Stimulated activated CD4-positive, alpha-beta T cell treated with anti-CD3 and anti-CD28 coated beads, TNF-alpha, amount 100 ng/mL, for 48 hours (primary cell): ENCODE results near the gene CHRNA4.

Experiments used
- DNase-seq, 3 donors: peaks; one replicate each; pipeline ENCODE4 v3.0.0-alpha.2; 2020; ENCODE audit warnings: low read depth in 3 of 3

The CHRNA4 gene

GRCh38 chr20:63334356-63334755 lies 26.8 kb downstream of the CHRNA4 start:
- DNase-seq, result no peak

DNA sequence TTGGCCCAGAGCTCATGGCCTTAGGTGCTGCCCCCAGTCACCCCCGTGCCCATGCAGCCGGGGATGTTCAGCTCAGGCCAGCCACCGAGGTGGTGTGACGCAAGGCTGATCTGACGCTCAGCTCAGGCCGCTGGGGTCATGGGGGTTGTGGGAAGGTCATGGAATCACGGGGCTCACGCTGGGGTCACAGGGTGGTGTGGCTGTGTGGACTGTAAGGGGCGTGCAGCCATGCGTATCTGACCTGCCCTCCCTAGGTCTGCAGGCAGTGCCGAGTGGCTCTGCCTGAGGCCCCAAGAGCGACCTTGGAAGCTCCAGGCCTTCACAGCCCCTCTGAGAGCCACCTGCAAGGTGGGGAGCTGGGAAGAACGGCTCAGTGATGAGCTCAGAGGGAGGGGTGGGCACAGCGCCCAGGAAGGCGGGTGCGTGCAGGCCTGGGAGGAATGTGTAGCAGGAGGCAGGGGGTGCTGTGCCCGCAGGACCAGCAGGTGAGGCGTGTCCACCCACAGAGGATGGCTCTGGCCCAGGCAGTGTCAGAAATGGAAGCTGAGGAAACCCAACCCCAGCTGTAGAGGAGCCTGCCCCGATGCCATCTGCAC lies 27.8 kb downstream of the CHRNA4 start:
- no peak for DNase-seq

GRCh38 chr20:63332488-63333240 lies 28.5 kb downstream of the CHRNA4 start:
- DNase-seq, result no peak

DNA sequence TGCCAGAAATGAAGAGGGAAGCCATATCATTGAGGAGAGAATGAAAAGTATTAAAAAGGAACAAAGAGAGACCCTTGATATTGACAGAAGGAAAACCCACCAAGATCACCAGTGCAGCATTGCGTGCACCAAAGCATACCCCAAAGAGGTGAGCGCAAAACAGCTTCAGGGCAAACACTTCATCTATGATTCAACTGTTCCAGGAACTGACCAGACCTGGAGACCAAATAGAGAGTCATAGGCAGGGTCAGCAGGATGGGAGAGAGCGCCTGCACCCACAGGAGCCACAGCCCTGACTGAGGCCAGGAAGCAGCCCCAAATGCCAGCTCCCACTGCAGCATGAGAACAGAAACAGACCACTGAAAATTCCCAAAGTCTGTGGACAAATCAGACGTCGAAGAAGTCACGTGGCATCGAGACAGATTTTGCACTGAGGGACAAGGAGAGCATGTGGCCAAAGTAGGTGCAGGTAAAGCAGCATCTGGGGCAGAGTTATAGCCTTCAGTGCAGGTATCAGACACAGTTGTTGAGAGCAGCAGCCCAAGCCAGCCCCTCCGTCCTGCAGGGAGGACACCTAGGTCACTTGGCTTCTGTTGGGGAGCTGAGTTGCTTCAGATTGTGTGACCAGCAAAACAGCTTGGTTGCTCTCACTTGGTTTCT lies 29.3 kb downstream of the CHRNA4 start:
- no peak for DNase-seq

- DNase-seq, result no peak
These were observed 30.2 kb downstream of the CHRNA4 start for GRCh38 chr20:63330940-63331339.

DNA sequence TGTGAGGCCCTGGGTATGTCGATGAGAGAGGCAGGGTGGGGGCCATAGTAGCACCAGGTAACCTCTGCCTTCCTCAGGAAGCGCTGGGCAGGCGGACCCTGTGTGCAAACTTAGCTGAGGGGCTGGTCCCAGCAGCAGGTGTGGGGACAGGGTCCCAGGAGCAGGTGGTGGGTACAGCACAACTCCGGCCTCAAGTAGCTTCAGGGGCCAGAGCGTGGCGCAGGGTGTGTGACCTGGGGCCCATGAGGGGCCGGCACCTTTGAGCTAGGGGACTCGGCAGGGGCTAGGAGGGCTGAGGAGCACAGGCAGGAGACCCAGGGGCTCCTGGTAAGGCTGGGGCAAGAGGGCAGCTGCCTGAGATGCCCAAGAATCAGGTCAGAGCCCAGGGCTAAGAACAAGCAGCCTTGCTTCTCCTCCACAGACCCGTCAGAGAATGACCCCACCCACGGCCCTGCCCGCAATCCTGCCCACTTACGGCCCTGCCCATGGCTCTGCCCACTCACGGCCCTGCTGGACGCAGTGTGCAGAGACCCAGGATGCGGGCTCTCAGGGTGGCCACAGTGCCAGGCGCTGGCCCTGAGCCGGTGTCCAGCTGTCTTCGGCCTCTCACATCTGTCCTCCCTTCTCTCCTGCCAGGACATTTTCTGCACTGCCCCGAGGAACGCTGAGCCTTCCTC lies 30.9 kb downstream of the CHRNA4 start:
- no peak for DNase-seq

- DNase-seq, result no peak
These were observed 31.6 kb downstream of the CHRNA4 start for GRCh38 chr20:63329331-63330083.

GRCh38 chr20:63328718-63329275 lies 32.4 kb downstream of the CHRNA4 start:
- no peak for DNase-seq

DNA sequence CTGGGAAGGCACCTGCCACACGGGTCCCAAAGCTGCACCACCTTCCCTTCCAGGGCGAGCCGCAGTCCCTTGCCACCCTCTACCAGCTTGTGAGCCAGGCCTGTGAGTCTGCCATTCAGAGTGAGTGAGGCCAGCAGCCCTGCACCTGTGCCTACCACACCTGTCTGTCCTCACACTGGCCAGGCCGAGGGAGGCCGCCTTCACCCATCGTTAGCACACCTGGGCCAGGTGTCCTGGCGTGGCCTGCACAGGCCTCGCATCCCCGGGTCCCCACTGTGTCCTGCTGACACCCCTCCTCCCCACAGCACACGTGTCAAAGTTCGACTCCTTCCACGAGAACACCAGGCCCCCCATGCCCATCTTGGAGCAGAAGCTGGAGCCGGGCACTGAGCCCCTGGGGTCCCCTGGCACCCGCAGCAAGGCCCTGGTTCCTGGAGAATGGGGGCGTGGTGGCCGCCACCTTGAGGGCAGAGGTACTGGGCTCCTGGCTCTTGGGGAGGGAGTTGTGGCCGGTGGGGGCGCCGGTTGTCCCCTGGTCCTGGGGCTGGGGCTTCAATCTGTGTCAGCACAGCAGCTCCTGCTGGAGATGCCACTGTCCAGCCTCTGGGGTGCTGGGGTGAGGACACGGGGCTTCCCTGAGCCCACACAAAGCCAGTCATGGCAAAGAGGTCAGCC lies 33.0 kb downstream of the CHRNA4 start:
- DNase-seq, result no peak

DNA sequence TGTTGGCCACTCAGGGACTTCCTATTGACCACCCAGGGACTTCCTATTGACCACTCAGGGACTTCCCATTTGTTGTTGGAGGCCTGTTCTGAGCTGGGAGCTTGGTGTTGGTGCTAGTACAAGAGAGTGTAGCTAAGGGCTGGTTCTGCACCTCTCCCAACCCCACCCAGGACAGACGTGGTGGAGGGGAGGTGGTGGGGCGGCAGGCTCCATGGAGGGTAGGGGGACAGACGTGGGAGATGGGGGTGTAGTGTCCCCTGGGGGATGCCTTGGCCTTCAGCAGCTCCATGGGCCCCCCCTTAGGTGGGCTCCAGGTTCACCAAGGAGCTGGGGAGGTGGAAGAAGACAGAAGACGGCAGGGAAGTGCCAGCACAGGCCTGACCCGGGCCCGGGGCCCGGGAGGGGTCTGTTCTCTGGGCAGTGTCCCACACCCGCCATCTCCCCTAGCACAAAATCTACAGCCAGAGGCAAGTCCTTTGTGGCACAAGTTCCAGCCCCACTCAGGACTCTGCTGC lies 33.9 kb downstream of the CHRNA4 start:
- no peak for DNase-seq

DNA sequence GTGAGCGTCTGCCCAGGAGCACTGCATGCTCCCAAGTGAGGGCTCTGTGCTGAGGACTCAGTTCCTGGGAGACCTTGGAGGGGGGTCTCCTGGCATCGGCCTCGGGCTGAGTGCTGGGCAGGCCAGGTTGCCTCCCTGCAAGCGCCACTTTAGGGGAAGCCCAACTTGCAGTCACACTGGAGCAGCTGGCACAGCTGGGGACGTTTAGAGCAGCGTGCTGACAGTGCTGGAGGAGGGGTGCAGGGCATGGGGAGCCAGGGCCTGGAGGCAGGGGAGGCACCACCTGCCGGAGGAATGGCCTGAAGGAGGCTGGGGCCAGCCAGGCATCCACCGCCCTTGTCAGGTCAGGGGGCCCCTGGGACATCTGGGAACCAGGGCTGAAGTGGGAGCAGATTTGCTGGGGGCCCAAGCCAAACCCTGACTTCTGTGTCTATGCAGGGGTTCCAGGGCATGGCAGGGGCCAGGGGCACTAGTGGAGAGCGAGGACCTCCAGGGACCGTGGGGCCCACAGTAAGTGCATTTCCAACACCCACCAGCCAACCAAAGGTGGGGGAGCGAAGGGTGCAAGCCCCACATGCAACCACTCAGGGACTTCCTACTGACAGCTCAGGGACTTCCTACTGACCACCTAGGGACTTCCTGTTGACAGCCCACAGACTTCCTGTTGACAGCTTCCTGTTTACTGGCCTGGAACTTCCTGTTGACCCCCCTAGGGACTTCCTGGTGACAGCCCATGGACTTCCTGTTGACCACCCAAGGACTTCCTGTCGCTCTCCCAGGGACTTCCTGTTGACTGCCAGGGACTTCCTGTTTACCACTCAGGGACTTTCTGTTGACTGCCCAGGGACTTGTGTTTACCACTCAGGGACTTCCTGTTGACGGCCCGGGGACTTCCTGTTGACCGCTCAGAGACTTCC lies 34.6 kb downstream of the CHRNA4 start:
- no peak for DNase-seq

DNA sequence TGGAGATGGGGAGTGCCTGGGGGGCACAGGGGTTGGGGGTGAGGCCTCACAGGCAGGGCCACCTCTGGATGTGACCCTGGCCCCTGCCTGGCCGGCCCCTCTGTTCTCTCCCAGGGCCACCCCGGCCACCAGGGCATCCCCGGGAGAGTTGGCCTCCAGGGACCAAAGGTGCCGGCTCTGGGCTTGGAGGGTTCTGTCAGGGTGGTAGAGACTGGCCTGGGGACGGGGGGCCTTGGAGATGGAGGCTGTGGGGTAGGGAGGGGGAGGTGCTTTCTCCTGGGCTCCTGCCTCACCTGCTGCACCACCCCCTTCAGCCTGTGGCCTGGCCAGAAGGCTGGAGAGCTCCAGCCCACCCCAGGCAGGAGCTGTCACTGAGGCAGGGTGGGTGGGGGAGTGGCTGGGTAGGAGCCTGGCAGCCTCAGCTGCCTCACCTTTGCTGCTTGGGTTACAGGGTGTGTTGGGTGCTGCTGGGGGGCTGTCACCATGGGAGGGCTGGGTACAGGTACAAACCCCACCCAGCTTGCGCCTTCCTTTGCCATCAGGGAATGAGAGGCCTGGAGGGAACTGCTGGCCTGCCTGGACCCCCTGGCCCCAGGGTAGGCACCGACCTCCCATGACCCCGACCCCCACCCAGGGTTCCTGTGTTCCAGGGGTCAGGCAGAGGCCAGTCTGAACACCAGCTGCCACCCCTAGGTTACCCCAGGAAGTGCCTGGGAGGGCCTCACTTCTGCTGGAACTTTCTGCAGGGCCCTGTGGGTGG lies 35.4 kb downstream of the CHRNA4 start:
- no peak for DNase-seq

- DNase-seq, result no peak
These were observed 36.1 kb downstream of the CHRNA4 start for GRCh38 chr20:63325021-63325471.

DNA sequence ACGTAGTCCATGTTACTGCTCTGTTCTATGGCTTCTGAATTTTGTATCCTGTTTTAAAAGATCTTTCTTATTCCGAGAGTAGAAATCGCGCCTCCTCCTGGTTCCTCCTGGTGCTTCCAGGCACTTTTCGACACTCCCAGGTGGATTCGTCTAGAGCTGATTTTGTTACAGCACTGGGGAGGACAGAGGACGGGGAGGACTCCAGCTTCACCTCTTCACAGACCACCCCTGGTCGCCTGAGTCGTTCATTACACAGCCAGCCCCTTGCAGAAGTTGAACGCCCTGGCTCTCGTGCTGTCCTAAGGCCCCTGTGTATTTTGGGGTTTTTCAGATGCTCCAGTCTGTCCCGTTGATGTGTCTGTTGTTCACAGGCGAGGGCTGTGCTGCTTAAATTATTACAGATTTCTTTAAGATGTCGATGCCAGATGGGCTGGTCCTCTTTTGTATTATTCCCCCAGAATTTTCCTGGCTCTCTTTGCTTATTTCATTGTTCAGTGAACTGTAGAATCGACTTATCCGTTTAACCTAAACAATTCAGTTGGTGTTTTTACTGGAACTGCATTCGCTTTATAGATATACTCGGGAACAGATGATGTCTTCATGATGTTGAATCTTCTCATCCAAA lies 37.7 kb downstream of the CHRNA4 start:
- DNase-seq, result no peak

DNA sequence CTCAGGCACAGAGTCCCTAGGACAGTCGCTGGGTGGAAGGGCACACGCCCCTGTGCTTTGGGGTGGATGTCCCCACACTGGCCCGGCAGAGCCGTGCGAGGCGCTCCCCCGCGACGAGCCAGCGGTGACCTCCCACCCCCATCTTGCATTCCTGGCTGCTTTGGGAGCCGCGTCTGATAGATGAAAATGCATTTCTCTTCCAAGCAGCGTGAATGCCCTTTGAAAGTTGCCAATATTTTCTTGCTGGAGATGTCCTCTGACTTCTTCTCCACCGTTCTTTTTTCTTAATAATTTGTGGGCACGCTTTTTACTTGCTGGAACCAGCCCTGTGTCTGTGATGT lies 38.2 kb downstream of the CHRNA4 start:
- no peak for DNase-seq

DNA sequence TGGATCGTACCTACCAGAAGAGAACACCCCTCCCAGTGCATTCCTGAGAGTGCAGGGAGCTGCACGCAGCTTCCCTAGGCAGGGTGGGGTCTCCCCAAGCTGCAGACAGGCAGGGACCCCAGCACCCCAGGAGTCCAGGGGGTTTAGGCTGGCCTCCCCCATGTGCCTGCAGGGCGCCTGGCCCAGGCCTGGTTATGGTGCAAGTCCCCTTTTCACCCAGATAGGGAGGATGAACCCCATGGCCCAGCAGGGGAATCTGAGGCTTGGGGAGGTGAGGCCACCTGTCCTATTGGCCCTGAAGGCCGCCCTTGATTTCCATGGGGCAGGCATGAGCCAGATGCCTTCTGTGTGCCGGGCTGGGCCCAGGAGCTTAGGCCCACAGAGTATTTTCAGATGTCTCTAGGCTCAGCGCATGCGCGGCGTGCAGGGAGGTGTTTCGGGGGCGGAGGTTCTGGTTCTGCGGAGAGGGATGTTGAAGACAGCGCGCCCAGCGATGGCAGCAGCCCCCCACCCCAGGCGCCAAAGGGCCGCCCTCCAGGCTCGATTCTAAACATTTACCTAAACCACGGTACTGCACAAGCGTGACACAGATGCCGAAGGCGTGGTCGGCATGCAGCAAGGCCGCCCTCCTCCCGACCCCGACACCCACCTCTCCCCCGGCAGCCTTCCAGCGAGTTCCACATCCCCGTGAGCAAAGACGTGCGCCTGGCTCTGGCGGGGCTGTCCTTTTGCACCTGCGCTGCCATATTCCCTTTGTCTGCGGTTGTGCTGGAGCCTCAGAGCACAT lies 38.8 kb downstream of the CHRNA4 start:
- no peak for DNase-seq

DNA sequence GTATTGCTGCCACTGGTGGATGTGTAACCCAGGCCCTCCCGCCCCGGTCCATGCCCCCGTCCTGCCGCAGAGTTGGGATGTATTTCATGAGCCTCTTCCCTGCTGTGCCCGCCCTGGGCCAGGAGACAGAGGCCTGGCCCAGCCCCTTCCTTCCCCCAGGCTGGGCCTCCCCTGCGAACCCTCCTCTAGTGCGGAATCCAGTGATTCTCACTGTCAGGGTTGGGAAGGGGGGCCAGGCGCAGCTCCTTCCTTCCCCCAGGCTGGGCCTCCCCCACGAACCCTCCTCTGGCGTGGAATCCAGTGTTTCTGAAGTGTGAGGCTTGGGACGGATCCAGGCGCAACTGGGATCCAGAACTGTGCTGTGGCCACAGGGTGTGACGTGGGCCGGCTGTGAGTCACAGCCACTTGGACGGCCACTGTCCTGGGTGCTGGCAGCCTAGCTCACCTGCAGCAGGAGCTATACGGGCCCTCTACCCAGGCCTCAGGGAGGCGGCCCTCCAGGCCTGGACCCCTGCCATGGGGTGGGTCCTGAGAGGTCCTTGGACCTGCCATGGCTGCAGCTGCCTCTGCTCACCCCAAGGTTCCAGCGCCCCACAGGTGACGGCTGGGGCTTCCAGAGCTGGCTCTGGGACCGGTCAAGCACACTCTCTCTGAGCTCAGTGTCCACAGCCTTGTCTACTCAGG lies 39.9 kb downstream of the CHRNA4 start:
- no peak for DNase-seq
